ENCODE measurements around the gene TBL1X. TPM values are rescaled to one million over a fixed set of nuclear protein-coding genes. Genes with fewer than 3 reads are reported as not detected.

TBL1X gene
- total and polyA plus RNA-seq, 2 of the 13 experiments (the other 11 are each of a cell fraction or from before 2014, with no cell fraction given): 17.6 to 19.9 TPM

GRCh38 chrX:9538544-9539045 lies 73.7 kb downstream of the TBL1X start:
- H3K36me3 ChIP-seq (replicated peaks in 1 of 2; ENCODE audit: control insufficient read depth in 1 of 2, insufficient read depth in 2 of 2, low read length in 2 of 2): peaks cover 1 to 6% of the 10 kb centered on the region in 2 experiments; a peak in 1 of 5 replicates
- peaks cover 7% of the 10 kb centered on the region; the same call in 1 of the 2 replicates for H4K20me1 ChIP-seq (ENCODE audit: insufficient read depth, low read length)
- in situ Hi-C loops (cut with HindIII; ENCODE audit: extremely low pct_ligation_motif_present, low pct_unique_long_range_greater_than_20kb): no loop called here
- peak overlapping the region in 1 of 3 experiments; percentile 40; a peak in 1 of 6 replicates for H3K4me3 ChIP-seq (replicated peaks in 1 of 3; ENCODE audit: insufficient read depth in 1 of 3, low read depth in 2 of 3, low read length in 3 of 3)
- no peaks in the 10 kb centered on the region for H3K9me3 ChIP-seq (ENCODE audit: low read length)
- peak; percentile 83 for DNase-seq (ENCODE audit: low spot score)
- intact Hi-C loops (cut with micrococcal nuclease; ENCODE audit: unreplicated experiment): no loop called here
- POLR2A ChIA-PET: no interaction called here
- no peak overlapping the region for H2AFZ ChIP-seq (ENCODE audit: low read length)
- peak overlapping the region; percentile 62 for H3K4me2 ChIP-seq (ENCODE audit: low read depth, low read length)
- H3K79me2 ChIP-seq (ENCODE audit: insufficient read depth, low read length): peaks cover 49% of the 10 kb centered on the region
- peak overlapping the region; percentile 77 for H3K27ac ChIP-seq (ENCODE audit: extremely low read length, insufficient read depth, low read length)
- BruUV-seq (replicated peaks): no TSS peak
- peak; percentile 91 for ATAC-seq
- peaks cover 51% of the 10 kb centered on the region for H3K4me1 ChIP-seq (ENCODE audit: insufficient read depth, low read length)
- WGBS (ENCODE audit: low lambda C conversion rate): 8% methylated on average over 4 of the region's 10 CpGs
- H3K9ac ChIP-seq (ENCODE audit: insufficient read depth, low read depth, low read length): peak overlapping the region; percentile 46; the same call in 1 of the 2 replicates
- CTCF ChIA-PET (ENCODE audit: low intra/inter-chr PET ratio, low total read pairs): no interaction called here
- peak; percentile 84 for FAIRE-seq
- no peaks in the 10 kb centered on the region for H3K27me3 ChIP-seq (ENCODE audit: control insufficient read depth in 1 of 2, insufficient read depth in 2 of 2, low read length in 2 of 2)
- TF ChIP-seq TRIM24 (CRISPR knock-in tag; IDR thresholded peaks at IDR 0.05) (no peak), KAT2B (IDR thresholded peaks at IDR 0.05; ENCODE audit: borderline replicate concordance, low read depth, low read length) (no peak), DPF2 (CRISPR knock-in tag; IDR thresholded peaks at IDR 0.05; ENCODE audit: borderline replicate concordance, low read depth) (peak; percentile 45; the same call in 1 of the 2 replicates), SAP130 (CRISPR knock-in tag; IDR thresholded peaks at IDR 0.05; ENCODE audit: low read depth) (peak; percentile 34), TBX3 (IDR thresholded peaks at IDR 0.05; ENCODE audit: borderline replicate concordance) (no peak), POGZ (CRISPR knock-in tag; IDR thresholded peaks at IDR 0.05) (0 out of 2 replicates have a peak, but pooled peaks have one; percentile 15), JUNB (CRISPR knock-in tag; IDR thresholded peaks at IDR 0.05; ENCODE audit: borderline replicate concordance) (no peak), GTF3A (CRISPR knock-in tag; conservative IDR thresholded peaks at IDR 0.05) (no peak), POLR2G (IDR thresholded peaks at IDR 0.05; ENCODE audit: low read depth, low read length) (no peak), SMARCC2 (IDR thresholded peaks at IDR 0.05) (no peak), SOX13 (IDR thresholded peaks at IDR 0.05) (no peak), SOX13 (CRISPR knock-in tag; conservative IDR thresholded peaks at IDR 0.05 in 1 of 2, IDR thresholded peaks at IDR 0.05 in 1 of 2) (peak in 1 of 2 experiments; percentile 57; a peak in 2 of 4 replicates), NONO (IDR thresholded peaks at IDR 0.05) (no peak), NONO (CRISPR knock-in tag; conservative IDR thresholded peaks at IDR 0.05) (0 out of 2 replicates have a peak, but pooled peaks have one; percentile 28), ELF1 (CRISPR knock-in tag; IDR thresholded peaks at IDR 0.05) (no peak), THRA (CRISPR knock-in tag; IDR thresholded peaks at IDR 0.05; ENCODE audit: borderline replicate concordance) (no peak), EP300 (IDR thresholded peaks at IDR 0.05; ENCODE audit: low read depth in 2 of 2, low read length in 2 of 2) (peak in 1 of 2 experiments; percentile 21; a peak in 1 of 4 replicates), EP300 (CRISPR knock-in tag; IDR thresholded peaks at IDR 0.05; ENCODE audit: borderline replicate concordance) (0 out of 2 replicates have a peak, but pooled peaks have one; percentile 26), MLX (CRISPR knock-in tag; IDR thresholded peaks at IDR 0.05) (0 out of 2 replicates have a peak, but pooled peaks have one; percentile 18), ZNF362 (CRISPR knock-in tag; IDR thresholded peaks at IDR 0.05; ENCODE audit: borderline replicate concordance) (peak; percentile 13; the same call in 1 of the 2 replicates), TMF1 (CRISPR knock-in tag; IDR thresholded peaks at IDR 0.05; ENCODE audit: low read depth) (no peak), PHF21A (CRISPR knock-in tag; IDR thresholded peaks at IDR 0.05) (peak; percentile 63)
